Astrocyte of the cerebellum (primary cell): Measurements from ENCODE around the gene RRH.
"Not testable (repeated sequence)": the region's sequence is repeated elsewhere in the genome, so short reads cannot be mapped to it uniquely, and the experiment has no call there.

Source experiments
- DNase-seq: peaks from one replicate; pipeline ENCODE4 v3.0.0-alpha.2; 2011; ENCODE audit warnings: low read depth
- H3K4me3 ChIP-seq: 2 replicates; pipeline ENCODE4 v1.5.1; 2011; ENCODE audit warnings: mild to moderate bottlenecking, low read depth, low read length, moderate library complexity
- in situ Hi-C: cut with HindIII; loops from 2 replicates; pipeline ENCODE4 v1.10.0; 2017; ENCODE audit warnings: low sequenced_read_pairs
- TF ChIP-seq, protein P1 (sequence below): IDR thresholded peaks from 2 replicates; pipeline ENCODE4 v1.5.1; 2012; ENCODE audit warnings: low read length, low read depth, moderate library complexity, mild to moderate bottlenecking; ENCODE audit errors: missing control alignments

RRH gene

DNA sequence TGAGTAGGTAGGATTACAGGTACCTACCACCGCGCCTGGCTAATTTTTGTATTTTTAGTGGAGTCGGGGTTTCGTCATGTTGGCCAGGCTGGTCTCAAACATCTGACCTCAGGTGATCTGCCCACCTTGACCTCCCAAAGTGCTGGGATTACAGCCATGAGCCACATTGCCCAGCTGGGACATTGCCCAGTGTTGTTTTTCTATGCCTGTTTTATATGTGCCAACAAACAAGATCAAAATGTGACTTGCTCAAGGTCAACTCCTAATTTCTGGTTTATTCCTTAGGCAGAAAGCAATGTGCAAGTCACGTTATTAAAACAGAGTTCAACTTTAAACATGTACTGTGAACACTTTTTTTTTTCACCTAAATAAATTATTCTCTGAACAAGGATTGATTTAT is 22.8 kb downstream of the RRH start:
- H3K4me3 ChIP-seq = no peak overlapping the region
- no peak for DNase-seq
- in situ Hi-C loops = no loop called here
- TF ChIP-seq, protein P1, sequence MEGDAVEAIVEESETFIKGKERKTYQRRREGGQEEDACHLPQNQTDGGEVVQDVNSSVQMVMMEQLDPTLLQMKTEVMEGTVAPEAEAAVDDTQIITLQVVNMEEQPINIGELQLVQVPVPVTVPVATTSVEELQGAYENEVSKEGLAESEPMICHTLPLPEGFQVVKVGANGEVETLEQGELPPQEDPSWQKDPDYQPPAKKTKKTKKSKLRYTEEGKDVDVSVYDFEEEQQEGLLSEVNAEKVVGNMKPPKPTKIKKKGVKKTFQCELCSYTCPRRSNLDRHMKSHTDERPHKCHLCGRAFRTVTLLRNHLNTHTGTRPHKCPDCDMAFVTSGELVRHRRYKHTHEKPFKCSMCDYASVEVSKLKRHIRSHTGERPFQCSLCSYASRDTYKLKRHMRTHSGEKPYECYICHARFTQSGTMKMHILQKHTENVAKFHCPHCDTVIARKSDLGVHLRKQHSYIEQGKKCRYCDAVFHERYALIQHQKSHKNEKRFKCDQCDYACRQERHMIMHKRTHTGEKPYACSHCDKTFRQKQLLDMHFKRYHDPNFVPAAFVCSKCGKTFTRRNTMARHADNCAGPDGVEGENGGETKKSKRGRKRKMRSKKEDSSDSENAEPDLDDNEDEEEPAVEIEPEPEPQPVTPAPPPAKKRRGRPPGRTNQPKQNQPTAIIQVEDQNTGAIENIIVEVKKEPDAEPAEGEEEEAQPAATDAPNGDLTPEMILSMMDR = no peak

DNA sequence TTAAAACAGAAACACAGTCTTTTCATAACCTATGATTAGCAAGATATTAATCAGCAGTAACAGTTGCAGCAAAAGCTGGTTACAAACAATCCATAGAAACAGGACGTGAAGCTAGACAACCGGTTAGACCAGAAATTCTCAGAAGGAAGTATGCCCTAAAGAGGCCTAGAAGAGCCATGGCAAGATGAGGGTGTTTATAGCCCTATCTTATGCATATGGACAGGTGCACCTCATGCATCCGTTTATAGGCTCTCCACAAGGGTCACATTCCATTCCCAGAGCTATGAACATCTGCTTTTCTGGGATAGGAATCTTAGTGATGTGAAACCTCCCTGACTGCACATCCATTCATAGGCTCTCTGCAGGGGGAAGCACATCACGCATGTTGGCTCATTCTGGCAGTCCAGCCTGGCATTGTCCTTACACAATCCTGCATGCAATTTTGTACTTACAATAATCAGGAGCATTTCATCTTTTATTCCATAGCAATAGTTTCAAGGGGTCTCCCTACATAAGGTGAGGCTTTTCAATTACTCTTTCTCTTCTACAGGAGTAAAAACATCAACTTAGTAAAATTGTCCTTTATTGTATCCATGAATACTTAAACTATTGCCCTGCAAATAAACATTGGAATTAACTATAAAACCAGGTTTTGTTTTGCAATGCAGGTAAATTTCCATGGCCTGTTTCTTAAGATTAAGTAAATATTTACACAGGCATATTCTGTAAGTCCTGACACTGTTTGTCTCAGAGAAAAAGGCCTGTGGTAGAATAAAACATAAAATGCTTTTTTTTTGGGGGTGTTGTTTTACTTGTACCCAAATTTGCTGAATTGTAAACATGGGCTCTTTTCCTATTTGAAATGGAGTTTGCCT is 31.9 kb downstream of the RRH start:
- DNase-seq, H3K4me3 ChIP-seq, in situ Hi-C loops: not testable (repeated sequence)

DNA sequence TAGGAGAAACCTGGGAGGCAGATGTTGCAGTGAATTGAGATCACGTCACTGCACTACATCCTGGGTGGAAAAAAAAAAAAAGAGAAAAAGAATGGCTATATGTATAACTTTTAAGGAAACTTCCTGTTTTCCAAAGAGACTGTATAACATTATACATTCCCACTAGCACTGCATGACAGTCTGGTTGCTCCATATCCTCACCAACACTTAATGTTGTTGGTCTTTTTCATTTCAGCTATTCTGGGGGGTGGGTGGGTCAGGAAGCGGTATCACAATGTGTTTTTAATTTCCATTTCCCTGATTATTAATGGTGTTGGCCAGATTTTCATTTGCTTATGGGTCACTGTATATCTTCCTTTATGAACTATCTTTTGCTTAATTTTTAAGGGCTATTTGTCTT is 33.5 kb downstream of the RRH start:
- DNase-seq = no peak
- H3K4me3 ChIP-seq = no peak overlapping the region
- in situ Hi-C loops = no loop called here
- TF ChIP-seq, protein P1 = no peak

DNA sequence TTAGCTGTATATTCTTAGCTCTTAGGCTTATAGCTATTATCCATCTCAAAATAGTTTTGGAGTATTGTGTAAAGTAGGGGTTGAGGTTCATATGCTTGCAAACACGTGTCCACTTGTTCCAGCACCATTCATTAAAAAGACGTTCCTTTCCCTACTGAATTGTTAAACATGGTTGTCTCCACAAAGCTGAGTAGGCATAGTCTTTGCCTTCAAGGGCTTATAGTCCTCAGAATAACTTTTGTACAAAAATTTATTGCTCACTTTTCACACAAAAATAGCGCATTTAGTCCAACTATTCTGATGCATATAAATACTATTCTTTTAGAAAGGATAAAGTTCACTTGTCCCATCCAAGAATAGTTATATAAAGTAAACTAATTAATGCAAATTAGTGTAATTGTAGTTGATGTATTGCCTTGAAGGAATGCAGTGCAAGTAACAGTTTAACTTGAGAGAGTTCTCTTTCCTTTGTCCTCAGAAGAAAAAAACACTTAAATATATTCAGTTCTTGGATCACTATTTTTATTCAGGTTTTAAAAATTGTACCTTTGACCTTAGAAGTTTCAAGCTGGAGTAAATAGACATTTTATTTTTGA is 34.2 kb downstream of the RRH start:
- DNase-seq = no peak
- TF ChIP-seq, protein P1 = no peak
- no peak overlapping the region for H3K4me3 ChIP-seq
- in situ Hi-C loops = no loop called here

DNA sequence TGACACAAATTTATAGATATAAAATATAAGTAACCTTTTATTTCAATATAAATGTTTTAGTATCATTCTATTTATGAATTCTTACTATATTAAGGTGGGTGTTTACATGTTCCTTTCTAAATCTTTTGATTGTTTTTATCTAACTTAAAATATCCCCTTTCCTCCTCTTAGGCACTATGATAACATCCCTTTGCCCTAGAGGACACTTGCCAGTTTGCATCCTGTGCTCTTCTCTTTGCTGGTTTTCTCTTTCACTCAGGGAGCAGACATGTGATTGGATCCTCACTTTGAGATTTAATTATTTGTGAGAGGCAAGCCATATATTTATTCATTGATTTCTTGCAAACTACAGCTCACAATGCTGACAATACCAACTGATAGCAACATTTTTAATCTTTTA is 36.4 kb downstream of the RRH start:
- in situ Hi-C loops = no loop called here
- no peak for DNase-seq
- TF ChIP-seq, protein P1 = no peak
- H3K4me3 ChIP-seq = no peak overlapping the region

DNA sequence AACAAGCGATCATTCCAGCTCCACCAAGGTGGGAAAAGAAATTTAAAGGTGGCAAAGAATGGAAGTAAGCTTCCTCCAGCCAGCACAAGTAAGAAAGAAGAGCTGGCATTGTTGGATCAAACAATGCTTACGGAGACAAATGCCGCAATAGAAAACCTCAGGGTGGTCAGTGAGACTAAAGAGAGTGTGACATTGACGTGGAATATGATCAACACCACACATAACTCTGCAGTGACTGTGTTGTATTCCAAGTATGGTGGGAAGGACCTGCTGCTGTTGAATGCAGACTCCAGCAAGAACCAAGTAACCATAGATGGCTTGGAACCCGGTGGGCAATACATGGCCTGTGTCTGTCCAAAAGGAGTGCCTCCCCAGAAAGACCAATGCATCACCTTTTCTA is 42.3 kb downstream of the RRH start:
- TF ChIP-seq, protein P1 = no peak
- H3K4me3 ChIP-seq = no peak overlapping the region
- no peak for DNase-seq
- in situ Hi-C loops = no loop called here

DNA sequence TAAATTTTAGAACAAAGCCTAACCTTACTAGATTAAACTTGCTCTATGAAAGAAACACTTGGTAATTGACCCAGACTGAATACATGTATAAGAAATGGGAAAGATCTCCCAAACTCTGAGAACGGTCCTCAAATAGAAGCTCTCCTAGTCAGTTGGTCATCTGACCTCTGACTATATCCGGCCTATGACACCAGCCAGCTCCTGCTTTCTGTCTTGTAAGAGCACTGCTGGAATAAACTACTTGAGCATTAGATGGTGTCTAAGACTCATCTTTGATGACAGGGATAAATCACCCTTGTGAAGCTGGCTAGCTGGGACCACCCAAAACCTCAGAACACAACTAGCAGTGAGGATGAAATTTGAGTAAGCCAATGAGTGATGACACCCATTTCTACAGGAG is 44.3 kb downstream of the RRH start:
- TF ChIP-seq, protein P1 = no peak
- no peak for DNase-seq
- in situ Hi-C loops = no loop called here
- H3K4me3 ChIP-seq = no peak overlapping the region
